ENCODE measurements around the gene GALNT10.

DNA sequence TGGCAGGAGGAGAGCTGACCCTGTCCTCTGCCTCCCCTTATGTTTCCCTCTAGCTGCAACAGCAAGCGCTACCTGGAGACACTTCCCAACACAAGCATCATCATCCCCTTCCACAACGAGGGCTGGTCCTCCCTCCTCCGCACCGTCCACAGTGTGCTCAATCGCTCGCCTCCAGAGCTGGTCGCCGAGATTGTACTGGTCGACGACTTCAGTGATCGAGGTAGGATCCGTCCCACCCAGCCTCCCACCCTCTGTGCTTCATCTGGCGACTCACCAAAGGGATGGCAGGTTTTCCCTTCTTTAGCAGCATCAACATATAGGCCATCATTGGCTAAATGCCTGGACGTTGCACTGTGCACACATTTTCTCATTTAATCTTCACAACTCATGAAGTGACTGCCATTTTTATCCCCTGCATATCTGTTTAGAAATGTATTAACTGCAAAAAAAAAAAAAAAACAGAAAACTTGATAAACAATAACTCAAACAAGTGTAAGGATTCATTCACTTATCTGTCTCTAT, 139.0 kb downstream of the GALNT10 start:
- no peak for TF ChIP-seq KDM1A (IDR thresholded peaks at IDR 0.05; ENCODE audit: low read depth)
- TF ChIP-seq, protein P1, sequence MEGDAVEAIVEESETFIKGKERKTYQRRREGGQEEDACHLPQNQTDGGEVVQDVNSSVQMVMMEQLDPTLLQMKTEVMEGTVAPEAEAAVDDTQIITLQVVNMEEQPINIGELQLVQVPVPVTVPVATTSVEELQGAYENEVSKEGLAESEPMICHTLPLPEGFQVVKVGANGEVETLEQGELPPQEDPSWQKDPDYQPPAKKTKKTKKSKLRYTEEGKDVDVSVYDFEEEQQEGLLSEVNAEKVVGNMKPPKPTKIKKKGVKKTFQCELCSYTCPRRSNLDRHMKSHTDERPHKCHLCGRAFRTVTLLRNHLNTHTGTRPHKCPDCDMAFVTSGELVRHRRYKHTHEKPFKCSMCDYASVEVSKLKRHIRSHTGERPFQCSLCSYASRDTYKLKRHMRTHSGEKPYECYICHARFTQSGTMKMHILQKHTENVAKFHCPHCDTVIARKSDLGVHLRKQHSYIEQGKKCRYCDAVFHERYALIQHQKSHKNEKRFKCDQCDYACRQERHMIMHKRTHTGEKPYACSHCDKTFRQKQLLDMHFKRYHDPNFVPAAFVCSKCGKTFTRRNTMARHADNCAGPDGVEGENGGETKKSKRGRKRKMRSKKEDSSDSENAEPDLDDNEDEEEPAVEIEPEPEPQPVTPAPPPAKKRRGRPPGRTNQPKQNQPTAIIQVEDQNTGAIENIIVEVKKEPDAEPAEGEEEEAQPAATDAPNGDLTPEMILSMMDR (IDR thresholded peaks at IDR 0.05): no peak
- TF ChIP-seq SMC3 (IDR thresholded peaks at IDR 0.05): no peak
- TF ChIP-seq TP53 (CRISPR knock-in tag; IDR thresholded peaks at IDR 0.05): no peak
- no peak for TF ChIP-seq MAZ (IDR thresholded peaks at IDR 0.05; ENCODE audit: borderline replicate concordance, low read depth, low read length)
